A673 (cell line): ENCODE data around the gene C5.

ENCODE experiments used
- CTCF ChIP-seq: fragments of 300-800, 200-600 bp; sonication (generic); conservative IDR thresholded peaks from 2 replicates; pipeline ENCODE4 v1.5.1; 2017; ENCODE audit warnings: low read depth, mild to moderate bottlenecking, antibody characterized with exemption, low read length, moderate library complexity, mixed read lengths
- EZH2 ChIP-seq: fragments of 200-600 bp; sonication (generic); IDR thresholded peaks from 2 replicates; pipeline ENCODE4 v1.6.1; 2017; ENCODE audit warnings: borderline replicate concordance, low read depth, mild to moderate bottlenecking, mixed read lengths, antibody characterized with exemption, low read length; ENCODE audit not compliant: poor library complexity, severe bottlenecking

DNA sequence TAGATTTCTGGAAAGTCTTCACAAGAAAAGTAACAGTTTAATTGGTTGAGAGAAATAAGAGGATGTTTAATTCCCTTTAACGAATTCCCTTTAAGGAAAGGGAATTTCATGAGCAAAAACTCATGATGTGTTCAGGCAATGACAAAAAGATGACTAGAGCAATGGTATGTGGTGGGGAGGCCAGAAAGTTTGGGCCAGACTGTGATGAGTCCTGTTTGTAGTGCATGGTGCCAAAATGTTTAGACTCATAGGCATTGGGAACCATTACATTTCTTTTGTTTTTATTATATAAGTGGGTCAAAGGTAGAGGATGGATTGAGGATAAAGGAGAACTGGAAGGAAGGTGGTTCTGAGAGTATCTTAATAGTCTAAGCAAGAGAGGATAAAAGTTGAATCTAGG is 35.6 kb upstream of the C5 start:
- TF ChIP-seq CTCF (no peak), EZH2 (no peak)
